ENCODE data around the gene PRKCA.
A peak's percentile ranks its signal among the peaks of the same experiment; 100 is the strongest.

Gene PRKCA

GRCh38 chr17:66308856-66309255 lies 6.4 kb downstream of the PRKCA start:
- Histone ChIP-seq H3K79me1 (ENCODE audit: low read length) (no peaks in the 10 kb centered on the region), H3K9me3 (ENCODE audit: insufficient read depth, low read depth, low read length) (no peaks in the 10 kb centered on the region), H3K14ac (ENCODE audit: low read length) (no peak overlapping the region), H3K9ac (ENCODE audit: low read length) (no peak overlapping the region), H3K4me3 (ENCODE audit: low read depth, low read length) (no peak overlapping the region), H2BK120ac (ENCODE audit: insufficient read depth, low read length, poor library complexity) (no peak overlapping the region), H3K23ac (ENCODE audit: low read length) (no peak overlapping the region), H4K91ac (ENCODE audit: low read depth, low read length) (no peak overlapping the region), H3K18ac (ENCODE audit: low read length) (no peak overlapping the region), H2AK5ac (ENCODE audit: low read length) (no peak overlapping the region), H2AFZ (ENCODE audit: insufficient read depth, low read length, poor library complexity) (no peak overlapping the region), H3K4me2 (ENCODE audit: low read length) (no peak overlapping the region), H3K27ac (ENCODE audit: low read depth, low read length) (no peak overlapping the region), H3K4ac (ENCODE audit: low read depth, low read length) (no peak overlapping the region), H2BK5ac (ENCODE audit: low read depth, low read length, poor library complexity) (no peak overlapping the region), H3K4me1 (ENCODE audit: control insufficient read depth in 1 of 2, insufficient read depth in 2 of 2, low read length in 2 of 2) (peaks cover 3 to 5% of the 10 kb centered on the region in 2 experiments), H4K12ac (ENCODE audit: low read depth, low read length) (no peak overlapping the region), H2BK12ac (ENCODE audit: low read length) (no peak overlapping the region), H3K27me3 (ENCODE audit: insufficient read depth, low read length) (no peaks in the 10 kb centered on the region), H4K8ac (ENCODE audit: low read depth, low read length) (no peak overlapping the region), H3K79me2 (ENCODE audit: control insufficient read depth, insufficient read depth, low read length, poor library complexity) (no peaks in the 10 kb centered on the region), H3K36me3 (ENCODE audit: control insufficient read depth in 1 of 2, insufficient read depth in 2 of 2, low read length in 2 of 2) (no peaks in the 10 kb centered on the region)
- WGBS (ENCODE audit: extremely low coverage, insufficient coverage, insufficient read length), result no CpG with 5 or more reads among the region's 2 CpGs
- no peak for DNase-seq

- Histone ChIP-seq H3K9ac (ENCODE audit: low read length) (no peak overlapping the region), H3K4me2 (ENCODE audit: low read length) (no peak overlapping the region), H4K8ac (ENCODE audit: low read depth, low read length) (no peak overlapping the region), H2AFZ (ENCODE audit: insufficient read depth, low read length, poor library complexity) (no peak overlapping the region), H3K27me3 (ENCODE audit: insufficient read depth, low read length) (no peaks in the 10 kb centered on the region), H3K4me1 (ENCODE audit: control insufficient read depth in 1 of 2, insufficient read depth in 2 of 2, low read length in 2 of 2) (peaks cover 1 to 2% of the 10 kb centered on the region in 2 experiments), H3K18ac (ENCODE audit: low read length) (no peak overlapping the region), H3K9me3 (ENCODE audit: insufficient read depth, low read depth, low read length) (no peaks in the 10 kb centered on the region), H3K4ac (ENCODE audit: low read depth, low read length) (no peak overlapping the region), H3K23ac (ENCODE audit: low read length) (no peak overlapping the region), H3K4me3 (ENCODE audit: low read depth, low read length) (no peak overlapping the region), H2BK120ac (ENCODE audit: insufficient read depth, low read length, poor library complexity) (no peak overlapping the region), H2BK5ac (ENCODE audit: low read depth, low read length, poor library complexity) (no peak overlapping the region), H2AK5ac (ENCODE audit: low read length) (no peak overlapping the region), H4K12ac (ENCODE audit: low read depth, low read length) (no peak overlapping the region), H4K91ac (ENCODE audit: low read depth, low read length) (no peak overlapping the region), H3K27ac (ENCODE audit: low read depth, low read length) (no peak overlapping the region), H2BK12ac (ENCODE audit: low read length) (no peak overlapping the region), H3K36me3 (ENCODE audit: control insufficient read depth in 1 of 2, insufficient read depth in 2 of 2, low read length in 2 of 2) (no peaks in the 10 kb centered on the region), H3K14ac (ENCODE audit: low read length) (no peak overlapping the region), H3K79me2 (ENCODE audit: control insufficient read depth, insufficient read depth, low read length, poor library complexity) (no peaks in the 10 kb centered on the region), H3K79me1 (ENCODE audit: low read length) (no peaks in the 10 kb centered on the region)
- WGBS (ENCODE audit: extremely low coverage, insufficient coverage, insufficient read length), result no CpG with 5 or more reads among the region's 4 CpGs
- DNase-seq, result no peak
These were observed 7.4 kb downstream of the PRKCA start for GRCh38 chr17:66309793-66310192.

GRCh38 chr17:66310528-66311148 lies 8.2 kb downstream of the PRKCA start:
- no peak overlapping the region for H4K12ac ChIP-seq (ENCODE audit: low read depth, low read length)
- no peak overlapping the region for H2BK120ac ChIP-seq (ENCODE audit: insufficient read depth, low read length, poor library complexity)
- H4K91ac ChIP-seq (ENCODE audit: low read depth, low read length), result no peak overlapping the region
- H2BK5ac ChIP-seq (ENCODE audit: low read depth, low read length, poor library complexity), result no peak overlapping the region
- no peak overlapping the region for H2AFZ ChIP-seq (ENCODE audit: insufficient read depth, low read length, poor library complexity)
- no peak overlapping the region for H2AK5ac ChIP-seq (ENCODE audit: low read length)
- peak overlapping the region; percentile 34 for H3K4me3 ChIP-seq (ENCODE audit: low read depth, low read length)
- no peak overlapping the region for H4K8ac ChIP-seq (ENCODE audit: low read depth, low read length)
- DNase-seq, result no peak
- no peak overlapping the region for H3K23ac ChIP-seq (ENCODE audit: low read length)
- H3K79me1 ChIP-seq (ENCODE audit: low read length), result no peaks in the 10 kb centered on the region
- H3K4ac ChIP-seq (ENCODE audit: low read depth, low read length), result no peak overlapping the region
- no peaks in the 10 kb centered on the region for H3K4me1 ChIP-seq (ENCODE audit: control insufficient read depth in 1 of 2, insufficient read depth in 2 of 2, low read length in 2 of 2)
- H3K9me3 ChIP-seq (ENCODE audit: insufficient read depth, low read depth, low read length), result no peaks in the 10 kb centered on the region
- H3K9ac ChIP-seq (ENCODE audit: low read length), result no peak overlapping the region
- H3K36me3 ChIP-seq (ENCODE audit: control insufficient read depth in 1 of 2, insufficient read depth in 2 of 2, low read length in 2 of 2), result no peaks in the 10 kb centered on the region
- no peaks in the 10 kb centered on the region for H3K79me2 ChIP-seq (ENCODE audit: control insufficient read depth, insufficient read depth, low read length, poor library complexity)
- no peak overlapping the region for H3K4me2 ChIP-seq (ENCODE audit: low read length)
- no peak overlapping the region for H2BK12ac ChIP-seq (ENCODE audit: low read length)
- H3K27me3 ChIP-seq (ENCODE audit: insufficient read depth, low read length), result no peaks in the 10 kb centered on the region
- H3K14ac ChIP-seq (ENCODE audit: low read length), result no peak overlapping the region
- H3K27ac ChIP-seq (ENCODE audit: low read depth, low read length), result no peak overlapping the region
- no peak overlapping the region for H3K18ac ChIP-seq (ENCODE audit: low read length)
- no CpG with 5 or more reads among the region's 7 CpGs for WGBS (ENCODE audit: extremely low coverage, insufficient coverage, insufficient read length)

- H3K14ac ChIP-seq (ENCODE audit: low read length), result no peak overlapping the region
- H3K4me1 ChIP-seq (ENCODE audit: control insufficient read depth in 1 of 2, insufficient read depth in 2 of 2, low read length in 2 of 2), result no peaks in the 10 kb centered on the region
- no CpG with 5 or more reads among the region's 8 CpGs for WGBS (ENCODE audit: extremely low coverage, insufficient coverage, insufficient read length)
- H4K8ac ChIP-seq (ENCODE audit: low read depth, low read length), result no peak overlapping the region
- H3K9me3 ChIP-seq (ENCODE audit: insufficient read depth, low read depth, low read length), result no peaks in the 10 kb centered on the region
- H3K9ac ChIP-seq (ENCODE audit: low read length), result no peak overlapping the region
- no peak overlapping the region for H3K27ac ChIP-seq (ENCODE audit: low read depth, low read length)
- no peak overlapping the region for H3K4ac ChIP-seq (ENCODE audit: low read depth, low read length)
- H3K4me3 ChIP-seq (ENCODE audit: low read depth, low read length), result no peak overlapping the region
- no peak overlapping the region for H2BK120ac ChIP-seq (ENCODE audit: insufficient read depth, low read length, poor library complexity)
- no peak overlapping the region for H2AK5ac ChIP-seq (ENCODE audit: low read length)
- no peak overlapping the region for H3K18ac ChIP-seq (ENCODE audit: low read length)
- no peak overlapping the region for H4K91ac ChIP-seq (ENCODE audit: low read depth, low read length)
- no peak overlapping the region for H4K12ac ChIP-seq (ENCODE audit: low read depth, low read length)
- H3K79me2 ChIP-seq (ENCODE audit: control insufficient read depth, insufficient read depth, low read length, poor library complexity), result no peaks in the 10 kb centered on the region
- no peak overlapping the region for H2BK12ac ChIP-seq (ENCODE audit: low read length)
- H3K27me3 ChIP-seq (ENCODE audit: insufficient read depth, low read length), result no peaks in the 10 kb centered on the region
- no peak overlapping the region for H3K4me2 ChIP-seq (ENCODE audit: low read length)
- H2AFZ ChIP-seq (ENCODE audit: insufficient read depth, low read length, poor library complexity), result no peak overlapping the region
- no peak overlapping the region for H2BK5ac ChIP-seq (ENCODE audit: low read depth, low read length, poor library complexity)
- no peaks in the 10 kb centered on the region for H3K79me1 ChIP-seq (ENCODE audit: low read length)
- no peak for DNase-seq
- H3K36me3 ChIP-seq (ENCODE audit: control insufficient read depth in 1 of 2, insufficient read depth in 2 of 2, low read length in 2 of 2), result no peaks in the 10 kb centered on the region
- no peak overlapping the region for H3K23ac ChIP-seq (ENCODE audit: low read length)
These were observed 10.5 kb downstream of the PRKCA start for GRCh38 chr17:66312912-66313311.

All from trophoblast cell (in vitro differentiated cells and primary cell).